ENCODE measurements around the gene CSNK2A2.
A peak's percentile ranks its signal among the peaks of the same experiment; 100 is the strongest.

CSNK2A2 gene

DNA sequence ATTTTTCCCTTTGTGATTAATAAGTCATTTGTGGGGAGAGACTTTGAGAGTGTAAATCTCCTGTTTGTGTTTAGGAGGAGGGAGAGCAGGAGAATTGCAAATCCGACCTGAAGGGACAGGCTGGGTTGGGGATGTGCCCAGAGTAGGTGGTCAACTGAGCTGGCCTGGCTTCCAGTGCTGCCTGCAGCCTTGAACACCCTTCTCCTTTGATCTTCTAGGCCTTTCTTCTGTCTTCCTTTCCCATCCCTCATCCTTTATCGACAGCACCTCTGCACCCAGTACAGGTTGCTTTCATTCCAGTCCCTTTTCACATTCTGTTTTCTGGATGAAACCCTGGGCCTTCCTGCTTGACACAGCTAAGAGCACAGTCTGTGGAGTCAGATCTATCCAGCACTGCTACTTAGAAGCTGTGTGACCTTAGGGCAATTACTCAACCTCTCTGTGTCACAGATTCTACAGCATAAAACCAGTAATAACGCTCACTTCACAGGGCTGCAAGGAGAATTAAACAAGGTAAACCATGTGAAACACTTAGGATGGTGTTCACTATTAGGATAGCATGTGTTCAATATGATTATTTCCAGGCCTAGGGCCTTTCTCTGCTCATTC lies 1.0 kb upstream of the CSNK2A2 start:
- no peak for DNase-seq (ENCODE audit: low spot score)

DNA sequence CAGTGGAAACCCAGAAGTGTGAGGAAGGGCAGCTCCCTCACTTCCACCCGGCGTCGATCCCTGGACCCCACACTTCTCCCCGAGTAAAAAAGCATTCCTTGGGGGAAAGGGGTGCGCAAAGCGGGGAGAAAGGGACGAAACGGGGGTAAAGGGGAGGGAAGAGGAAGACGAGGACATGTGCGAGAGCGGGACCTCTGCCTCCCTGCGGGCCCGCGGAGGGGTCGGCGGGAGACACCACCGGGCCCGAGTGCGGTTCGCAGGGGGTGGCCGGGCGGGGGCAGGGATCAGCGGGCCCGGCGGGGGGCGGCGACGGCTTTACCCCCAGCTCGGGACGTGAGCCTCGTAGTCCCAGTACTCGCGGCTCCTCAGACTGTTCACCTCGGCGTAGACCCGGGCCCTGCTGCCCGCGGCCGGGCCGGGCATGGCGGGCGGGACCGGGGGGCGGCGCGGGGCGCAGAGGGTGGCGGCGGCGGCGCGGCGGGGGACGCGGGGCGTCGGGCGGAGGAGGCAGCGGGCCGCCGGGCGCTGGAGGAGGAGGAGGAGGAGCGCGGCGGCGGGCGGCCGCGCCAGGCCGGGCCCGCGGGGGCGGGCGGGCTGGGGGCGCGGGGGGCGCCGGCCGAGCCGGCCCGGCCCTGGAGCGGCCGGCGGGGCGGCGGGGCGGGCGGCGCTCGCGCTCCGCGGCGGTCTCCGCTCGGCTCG lies 443 bp downstream of the CSNK2A2 start:
- DNase-seq (ENCODE audit: low spot score), result peak; percentile 47

DNA sequence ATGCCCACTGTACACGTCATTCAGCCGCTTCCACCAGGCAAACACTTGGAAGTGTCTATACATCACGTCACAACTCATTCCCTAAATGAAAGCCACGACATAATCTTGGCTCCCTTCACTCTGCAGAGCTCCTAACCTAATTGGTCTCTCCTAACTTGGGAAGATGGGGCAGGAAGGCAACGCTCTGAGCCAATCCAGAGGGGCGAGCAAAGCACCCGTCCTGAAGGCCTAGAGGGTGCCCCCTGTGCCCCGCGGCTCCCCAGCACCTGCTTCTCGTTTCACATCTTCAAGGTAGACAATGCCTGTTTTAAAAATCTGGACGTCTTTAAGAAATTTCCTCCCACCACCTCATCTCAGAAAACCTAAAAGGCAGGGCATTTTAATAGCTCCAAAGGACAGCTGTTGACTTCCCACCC lies 1.0 kb downstream of the CSNK2A2 start:
- peak; percentile 56 for DNase-seq (ENCODE audit: low spot score)

DNA sequence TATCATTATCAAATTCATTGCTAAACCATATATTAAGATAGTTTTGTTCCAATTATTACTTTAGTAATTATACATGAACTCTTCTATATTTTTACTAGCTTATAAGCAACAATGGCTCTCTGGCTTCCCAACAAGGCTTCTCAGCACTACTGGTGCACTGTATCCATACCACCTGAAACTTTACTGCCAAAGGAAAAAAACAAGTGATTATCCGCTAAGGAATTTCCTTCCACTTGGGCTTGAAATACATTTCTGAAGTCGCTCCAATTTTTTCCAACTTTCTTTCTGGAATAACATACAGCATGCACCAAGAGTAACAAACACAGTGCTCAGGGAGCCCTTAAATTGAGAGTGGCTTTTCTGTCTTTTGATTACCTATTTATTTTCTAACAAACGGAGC lies 2.1 kb downstream of the CSNK2A2 start:
- no peak for DNase-seq (ENCODE audit: low spot score)

DNA sequence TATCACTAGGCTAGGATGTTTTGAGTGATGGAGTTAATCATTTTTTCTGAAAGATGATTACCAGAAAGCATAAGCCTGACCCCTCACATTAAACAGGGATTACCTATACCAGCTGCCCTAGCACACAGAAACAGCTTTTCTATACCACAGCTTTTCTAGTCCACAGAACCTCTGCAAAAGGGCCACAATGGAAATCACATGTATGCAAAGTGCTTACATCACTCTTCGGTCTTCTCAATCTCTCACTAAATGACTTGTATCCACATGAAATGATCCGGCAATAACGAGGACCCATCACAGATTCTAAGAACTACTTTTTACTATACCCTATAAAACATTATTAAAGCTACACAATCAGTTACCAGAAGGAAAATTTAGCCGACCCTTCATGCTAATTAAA lies 2.6 kb downstream of the CSNK2A2 start:
- DNase-seq (ENCODE audit: low spot score), result no peak

DNA sequence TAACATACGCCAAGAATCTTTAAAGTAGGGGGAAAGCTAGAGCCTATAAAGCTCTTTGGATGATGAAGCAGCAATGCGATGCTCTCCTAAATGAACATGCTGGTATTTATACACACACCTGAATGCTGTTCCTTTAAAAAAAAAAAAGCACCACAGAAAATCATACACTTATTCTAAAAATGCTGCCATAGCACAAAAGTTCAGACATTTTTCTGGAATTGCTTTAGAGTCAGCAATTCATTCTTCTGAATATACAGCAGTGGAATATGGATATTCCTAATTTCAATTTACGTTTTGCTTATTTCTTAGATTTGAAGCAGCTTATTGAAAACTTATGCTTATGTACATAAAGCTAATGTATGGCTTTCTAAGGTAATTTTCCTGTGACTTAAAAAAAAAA lies 3.1 kb downstream of the CSNK2A2 start:
- DNase-seq (ENCODE audit: low spot score), result no peak

DNA sequence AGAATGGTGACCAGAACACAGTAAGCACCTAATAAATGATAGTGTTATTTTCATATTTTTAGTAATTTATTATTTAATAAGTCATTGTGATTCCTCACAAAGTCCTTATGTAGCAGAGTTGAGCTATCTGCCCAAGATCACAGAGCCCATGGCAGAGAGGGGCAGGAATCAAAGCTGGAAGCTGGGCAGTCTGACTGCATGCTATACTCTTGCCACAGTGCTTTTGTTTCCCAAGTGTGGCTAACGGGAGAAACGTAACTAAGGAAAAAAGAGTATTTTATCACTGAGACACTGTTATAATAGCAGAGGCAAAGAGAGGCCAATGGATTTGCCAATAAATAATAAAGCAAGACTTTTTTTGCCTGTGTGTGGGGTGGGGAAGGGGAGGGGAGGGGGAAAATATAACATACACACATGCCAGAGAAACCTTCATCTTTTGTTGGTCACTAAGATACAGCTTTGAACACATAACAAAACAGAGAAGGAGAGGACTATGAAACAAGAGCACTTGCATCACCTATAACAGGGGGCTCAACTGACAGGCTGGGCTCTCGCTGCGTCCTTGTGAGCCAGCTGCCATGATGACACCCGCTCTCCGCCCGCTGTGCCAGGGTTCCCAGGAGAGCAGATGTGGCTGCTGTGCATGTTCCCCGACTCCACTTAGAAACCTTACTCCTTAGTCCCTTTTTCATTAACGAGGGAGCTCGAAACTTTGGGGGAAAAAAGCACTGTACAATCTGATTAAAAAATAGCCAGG lies 10.1 kb downstream of the CSNK2A2 start:
- no peak for DNase-seq (ENCODE audit: low spot score)

DNA sequence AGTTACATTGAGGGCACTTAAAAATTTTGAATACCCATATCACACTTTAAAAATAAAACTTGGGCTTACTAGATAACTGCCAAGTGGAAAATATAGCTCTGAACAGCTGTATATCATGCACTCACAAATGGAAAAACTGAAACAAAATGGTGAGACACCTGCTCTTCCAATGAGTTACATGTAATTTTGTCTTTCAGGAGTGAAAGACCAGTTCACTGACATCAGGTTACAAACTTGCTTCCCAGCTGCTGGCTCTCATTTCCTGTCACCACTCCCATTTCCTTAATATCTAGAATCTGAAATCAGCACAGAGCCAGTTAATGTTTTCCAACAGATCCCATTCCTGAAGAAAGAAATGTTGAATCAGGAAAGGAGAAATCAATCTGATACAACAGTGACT lies 10.8 kb downstream of the CSNK2A2 start:
- no peak for DNase-seq (ENCODE audit: low spot score)

DNA sequence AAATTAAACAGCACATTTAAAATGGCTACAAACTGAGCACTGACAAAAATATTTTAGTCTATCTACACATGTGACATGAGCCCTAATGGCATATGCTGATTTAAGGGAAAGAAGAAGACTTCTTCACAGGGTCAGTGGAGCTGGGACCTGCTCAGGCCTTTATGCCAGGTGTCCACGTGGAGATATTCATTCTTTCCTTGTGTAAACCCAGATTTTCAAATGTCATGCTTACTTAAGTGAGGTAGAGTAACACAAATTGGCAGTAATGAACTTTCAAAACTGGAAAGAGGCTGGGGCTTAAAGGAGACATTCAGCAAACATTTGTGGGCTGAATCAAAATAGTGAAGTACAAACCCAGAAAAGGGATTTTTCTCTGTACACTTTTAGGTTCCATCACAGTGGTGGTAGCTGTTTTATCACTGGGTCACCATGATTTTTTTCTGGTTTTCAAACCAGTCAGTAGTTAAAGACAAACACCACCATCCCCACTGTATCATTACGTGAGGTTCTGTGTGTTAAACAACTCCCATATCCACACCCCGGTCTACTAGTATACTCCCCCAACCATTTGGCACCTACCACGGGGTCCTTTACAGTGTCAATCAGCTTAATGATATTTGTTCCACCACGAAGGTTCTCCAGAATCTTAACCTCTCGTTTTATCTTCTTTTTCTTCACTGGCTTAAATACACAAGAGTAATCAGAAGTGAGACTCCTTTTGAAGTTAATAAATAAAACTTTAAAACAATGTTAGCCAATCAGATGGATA lies 11.5 kb downstream of the CSNK2A2 start:
- no peak for DNase-seq (ENCODE audit: low spot score)

DNA sequence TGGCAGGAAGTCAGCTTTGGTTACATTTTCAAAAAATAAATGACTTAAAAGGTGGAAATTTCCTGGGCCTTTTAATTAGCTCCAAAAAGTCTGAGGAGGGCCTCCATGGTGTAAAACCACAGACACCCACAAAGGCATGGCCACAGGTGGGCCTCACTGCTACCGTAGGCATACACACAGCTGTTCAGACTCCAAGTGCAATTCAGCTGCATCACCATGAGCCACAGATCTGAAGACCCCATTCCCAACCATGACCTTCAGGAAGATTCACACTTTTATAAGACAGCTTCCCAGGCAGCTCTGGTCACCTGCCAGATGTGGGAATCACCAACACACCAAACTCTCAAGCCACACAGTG lies 20.6 kb downstream of the CSNK2A2 start:
- no peak for DNase-seq (ENCODE audit: low spot score)

DNA sequence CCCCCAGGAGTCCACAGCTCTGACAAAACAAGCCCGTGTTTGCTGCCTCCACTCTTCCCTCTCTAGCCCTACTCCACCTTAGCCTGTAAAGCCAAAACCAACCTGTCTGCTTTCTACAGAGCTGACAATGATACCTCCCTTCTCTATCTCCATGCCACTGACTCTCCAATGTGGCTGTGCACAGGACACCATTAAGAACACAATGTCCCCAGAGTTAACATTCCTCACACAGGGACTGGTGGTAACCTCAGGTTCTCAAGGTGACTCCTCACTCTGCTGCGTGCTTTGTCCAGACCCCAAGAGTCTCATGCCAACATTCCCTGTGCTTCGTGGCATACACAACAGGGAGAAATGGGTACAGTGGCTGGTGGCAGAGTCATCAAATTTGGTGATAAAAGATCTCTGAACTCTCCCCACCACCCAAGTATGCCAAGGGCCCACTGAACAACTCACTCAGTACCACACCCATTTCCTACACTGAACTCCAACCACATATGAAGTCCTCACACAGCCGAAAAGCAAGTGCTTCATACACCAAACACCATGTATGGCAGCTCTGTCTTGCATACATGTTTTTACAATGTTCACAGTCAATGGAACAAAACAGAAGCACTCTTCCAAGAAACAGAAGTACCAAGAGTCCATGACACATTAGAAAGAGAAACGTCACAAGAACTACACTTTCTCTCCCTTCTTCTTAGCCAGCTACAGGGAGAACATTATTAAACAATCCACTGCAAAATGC lies 21.1 kb downstream of the CSNK2A2 start:
- DNase-seq (ENCODE audit: low spot score), result no peak

DNA sequence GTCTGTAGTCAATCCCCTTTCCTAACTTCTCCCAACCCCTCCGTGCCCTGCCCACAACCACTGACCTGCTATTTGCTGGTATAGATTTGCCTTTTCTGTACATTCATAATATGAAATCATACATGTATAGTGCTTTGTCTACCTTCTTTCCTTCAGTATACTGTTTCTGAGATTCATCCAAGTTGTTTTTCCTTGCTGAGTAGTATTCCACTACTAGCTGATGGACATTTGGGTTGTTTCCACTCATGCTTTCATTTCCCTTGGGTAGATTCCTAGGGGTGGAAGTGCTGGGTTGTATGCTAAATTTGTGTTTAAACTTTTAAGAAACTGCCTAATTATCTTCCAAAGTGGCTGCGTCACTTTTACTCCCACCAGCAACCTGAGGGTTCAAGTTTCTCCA lies 27.7 kb downstream of the CSNK2A2 start:
- DNase-seq (ENCODE audit: low spot score), result no peak

DNA sequence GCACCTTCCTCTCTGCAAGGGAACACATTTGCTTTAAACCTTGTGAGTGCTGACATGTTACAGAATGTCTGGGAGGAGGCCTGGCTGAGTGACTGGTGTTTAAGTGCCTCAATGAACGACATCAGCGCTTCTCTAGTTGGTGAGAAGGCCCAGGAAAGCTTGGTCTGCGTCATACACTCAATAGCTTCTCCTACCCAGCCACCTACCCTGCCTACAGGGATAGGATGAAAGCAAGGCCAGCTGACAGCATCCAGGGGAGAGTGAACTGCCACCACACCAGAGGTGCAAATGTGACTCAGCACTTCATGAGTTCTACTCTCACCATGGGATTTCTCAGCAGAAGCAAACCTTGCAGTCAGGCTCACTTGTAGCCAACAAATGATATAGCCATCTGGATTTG lies 37.1 kb downstream of the CSNK2A2 start:
- DNase-seq (ENCODE audit: low spot score), result no peak

DNA sequence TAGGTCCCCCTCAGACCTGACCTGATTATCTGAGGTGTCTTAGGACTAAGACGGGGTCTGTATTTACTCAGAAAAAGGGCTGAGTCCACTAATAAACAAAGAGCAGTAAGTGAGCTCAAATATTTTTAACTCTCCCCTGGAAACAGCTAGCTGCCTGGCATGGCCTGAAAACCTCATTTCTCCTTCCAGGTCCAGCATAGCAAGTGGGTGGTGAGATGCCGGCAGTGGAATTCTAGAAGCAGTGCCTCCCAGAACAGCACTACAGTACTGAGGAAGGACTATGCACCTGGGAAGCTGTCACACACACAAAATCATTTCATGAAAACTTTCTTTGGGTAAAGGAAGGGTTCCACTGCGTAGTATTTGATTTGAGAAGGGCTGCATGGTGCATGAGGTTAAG lies 39.2 kb downstream of the CSNK2A2 start:
- DNase-seq (ENCODE audit: low spot score), result no peak

DNA sequence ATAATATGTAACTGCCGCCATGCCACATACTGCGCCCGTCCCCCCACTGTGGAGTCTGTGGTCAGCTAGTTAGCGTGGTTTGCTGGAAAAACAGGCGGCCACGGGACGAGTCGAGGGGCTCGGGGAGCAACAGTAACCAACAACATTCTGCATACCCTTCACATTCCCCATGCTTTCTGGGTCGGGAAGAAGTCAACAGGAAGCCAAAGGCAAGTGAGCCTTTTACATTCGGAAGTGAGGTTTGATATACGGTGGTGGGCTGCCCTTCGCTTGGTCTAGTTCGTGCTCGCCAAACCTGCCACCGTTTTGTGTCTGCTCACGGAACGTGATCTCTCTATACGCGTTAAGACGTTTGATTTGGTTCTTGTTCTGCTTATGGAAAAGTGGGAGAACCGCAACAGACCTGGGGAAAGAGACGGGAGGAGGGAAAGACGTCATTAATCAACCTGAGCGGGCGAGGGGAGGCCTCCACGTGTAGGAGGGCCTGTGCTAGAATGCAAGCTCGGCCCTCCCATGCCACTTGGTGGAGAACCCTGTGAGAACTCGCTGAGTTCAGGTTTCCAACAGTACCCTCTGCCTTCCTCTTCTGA lies 39.9 kb downstream of the CSNK2A2 start:
- DNase-seq (ENCODE audit: low spot score), result no peak

DNA sequence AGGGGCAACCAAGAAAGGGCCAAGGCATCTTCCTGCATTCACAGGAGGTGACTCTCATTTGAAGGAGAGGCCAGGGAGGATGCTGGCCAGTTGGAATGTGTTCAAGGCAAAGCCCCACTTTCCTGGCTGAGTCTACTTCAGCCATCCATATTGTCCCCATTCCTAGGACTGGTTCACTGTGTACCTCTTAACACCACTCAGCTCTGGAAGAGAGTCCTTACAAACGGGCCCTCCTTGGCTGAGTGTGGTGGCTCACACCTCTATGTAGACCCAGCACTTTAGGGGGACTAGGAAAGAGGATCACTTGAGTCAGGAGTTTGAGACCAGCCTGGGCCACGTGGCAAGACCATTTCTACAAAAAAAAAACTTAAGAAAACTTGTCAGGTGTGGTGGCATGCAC lies 40.7 kb downstream of the CSNK2A2 start:
- DNase-seq (ENCODE audit: low spot score), result no peak

DNA sequence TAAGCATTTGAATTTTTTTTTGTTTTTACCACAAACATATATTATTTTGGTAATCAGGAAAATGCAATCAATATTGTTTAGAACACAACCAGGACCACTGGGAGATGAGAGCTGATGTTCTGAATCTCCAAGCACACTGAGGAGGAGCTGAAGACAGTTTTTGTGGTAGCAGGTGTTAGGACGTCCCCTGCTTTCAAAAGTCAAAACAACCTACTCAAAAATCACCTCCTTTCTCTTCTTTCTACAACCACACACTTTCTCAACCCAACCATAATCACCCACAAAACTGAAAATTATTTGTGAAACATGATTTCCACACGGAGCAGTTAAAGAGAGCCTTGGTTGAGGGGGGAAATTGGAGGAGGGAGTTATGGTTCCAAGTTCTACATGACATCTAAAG lies 42.1 kb downstream of the CSNK2A2 start:
- no peak for DNase-seq (ENCODE audit: low spot score)

DNA sequence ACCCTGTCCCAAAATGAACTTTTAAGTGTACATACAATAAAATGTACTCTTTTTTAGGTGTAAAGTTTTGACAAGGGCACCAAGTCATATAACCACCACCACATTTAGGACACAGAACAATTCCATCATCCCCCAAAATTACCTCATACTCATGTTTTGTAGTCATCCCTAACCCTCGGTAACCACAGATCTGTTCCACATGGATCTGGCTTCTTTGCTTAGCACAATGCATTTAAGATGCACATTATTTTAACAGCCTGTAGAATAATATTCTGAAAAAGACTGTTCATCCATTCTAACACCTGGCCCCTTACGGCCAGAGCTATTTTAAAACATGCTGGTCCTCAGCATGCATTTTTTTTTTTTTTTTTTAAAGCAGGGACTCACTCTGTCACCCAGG lies 43.6 kb downstream of the CSNK2A2 start:
- DNase-seq (ENCODE audit: low spot score), result peak; percentile 18

DNA sequence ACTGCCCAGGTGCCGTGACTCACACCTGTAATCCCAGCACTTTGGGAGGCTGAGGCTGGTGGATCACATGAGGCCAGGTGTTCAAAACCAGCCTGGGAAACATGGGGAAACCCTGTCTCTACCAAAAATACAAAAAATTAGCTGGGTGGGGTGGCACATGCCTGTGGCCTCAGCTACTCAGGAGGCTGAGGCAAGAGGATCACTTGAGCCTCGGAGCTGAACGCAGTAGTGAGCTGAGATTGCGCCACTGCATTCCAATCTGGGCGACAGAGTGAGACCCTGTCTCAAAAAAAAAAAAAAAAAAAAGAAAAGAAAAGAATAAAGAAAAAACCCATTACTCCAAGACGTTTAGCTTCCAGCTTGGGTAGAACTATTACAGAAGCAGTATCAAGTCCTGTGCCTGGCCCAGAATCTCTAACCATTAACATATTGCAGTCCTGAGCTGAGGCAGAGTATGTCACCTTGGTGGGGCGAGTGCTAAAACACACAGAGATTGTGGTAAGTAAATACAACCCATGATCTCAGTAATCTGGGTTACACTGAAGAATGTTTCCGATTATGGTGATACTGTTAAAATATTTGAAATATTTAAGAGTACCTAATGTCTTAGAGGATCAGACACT lies 45.5 kb downstream of the CSNK2A2 start:
- DNase-seq (ENCODE audit: low spot score), result peak; percentile 29

DNA sequence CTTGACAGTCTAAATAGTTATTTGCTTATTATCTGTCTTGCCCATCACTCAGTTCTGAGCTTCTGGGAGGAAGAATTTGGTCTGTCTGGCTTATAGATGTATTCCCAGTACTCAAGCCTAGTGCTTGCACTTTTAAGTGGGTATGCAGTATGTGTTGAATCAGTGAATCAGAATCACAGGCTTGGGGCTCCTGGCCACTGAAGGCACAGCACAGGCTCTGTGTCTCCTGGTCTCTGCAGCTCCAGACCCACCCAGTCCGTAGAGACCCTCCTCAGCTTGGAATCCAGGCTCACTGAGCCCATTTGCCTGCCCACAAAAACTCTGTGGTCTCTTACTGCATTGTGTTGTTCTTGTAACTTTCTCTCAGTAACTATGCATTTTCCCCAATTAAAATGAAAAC lies 49.4 kb downstream of the CSNK2A2 start:
- no peak for DNase-seq (ENCODE audit: low spot score)

DNA sequence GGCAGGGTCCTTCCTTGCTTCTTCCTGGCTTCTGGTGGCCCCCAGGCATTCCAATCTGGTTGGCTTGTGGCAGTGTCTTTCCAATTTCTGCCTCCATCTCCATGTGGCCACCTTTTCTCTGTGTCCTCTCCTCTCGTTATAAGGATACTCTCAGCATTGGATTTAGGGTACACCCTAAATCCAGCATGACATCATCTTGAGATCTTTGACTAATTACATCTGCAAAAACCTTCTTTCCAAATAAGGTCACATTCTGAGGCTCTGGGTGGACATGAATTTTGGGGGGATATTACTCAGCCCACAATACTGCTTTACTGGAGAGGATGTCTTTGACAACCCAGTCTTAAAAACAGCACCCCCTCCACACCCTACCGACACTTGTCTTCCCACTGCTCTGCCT lies 49.8 kb downstream of the CSNK2A2 start:
- no peak for DNase-seq (ENCODE audit: low spot score)
